MM.1S (cell line): ENCODE data around the gene LCP1.

Experiments
- DNase-seq: peaks from one replicate; pipeline ENCODE4 v3.0.0-alpha.2; 2015
- H2AFZ ChIP-seq: fragments of 300-600 bp; sonication (generic); 2 replicates; pipeline ENCODE4 v1.6.0; 2016; ENCODE audit warnings: antibody characterized with exemption, low read length
- H3F3A ChIP-seq: fragments of 300-600 bp; sonication (generic); 2 replicates; pipeline ENCODE4 v1.6.1; 2016; ENCODE audit warnings: mild to moderate bottlenecking, antibody characterized with exemption, low read length, moderate library complexity, mixed read lengths; ENCODE audit not compliant: insufficient read depth
- H3K27ac ChIP-seq: fragments of 300-600 bp; sonication (generic); 2 replicates; pipeline ENCODE4 v1.5.1; 2016; ENCODE audit warnings: mild to moderate bottlenecking, low read length
- H3K27me3 ChIP-seq: fragments of 300-600 bp; sonication (generic); replicated peaks from 2 replicates; pipeline ENCODE4 v1.6.0; 2016; ENCODE audit warnings: low read length; ENCODE audit not compliant: insufficient read depth
- H3K36me3 ChIP-seq: fragments of 300-600 bp; sonication (generic); replicated peaks from 2 replicates; pipeline ENCODE4 v1.6.1; 2016; ENCODE audit warnings: mild to moderate bottlenecking, low read length, mixed read lengths; ENCODE audit not compliant: insufficient read depth
- H3K4me1 ChIP-seq: fragments of 300-600 bp; sonication (generic); 2 replicates; pipeline ENCODE4 v1.6.1; 2016; ENCODE audit warnings: low read length, mixed read lengths
- H3K4me2 ChIP-seq: fragments of 300-600 bp; sonication (generic); 2 replicates; pipeline ENCODE4 v1.6.0; 2016; ENCODE audit warnings: low read depth, low read length
- H3K4me3 ChIP-seq: fragments of 300-600 bp; sonication (generic); 2 replicates; pipeline ENCODE4 v1.5.1; 2016; ENCODE audit warnings: low read length, mixed read lengths
- H3K79me2 ChIP-seq: fragments of 300-600 bp; sonication (generic); 2 replicates; pipeline ENCODE4 v1.6.1; 2016; ENCODE audit warnings: mixed run types, low read length, mixed read lengths
- H3K9ac ChIP-seq: fragments of 300-600 bp; sonication (generic); 2 replicates; pipeline ENCODE4 v1.6.1; 2016; ENCODE audit warnings: low read length, mixed read lengths
- H3K9me2 ChIP-seq: fragments of 300-600 bp; sonication (generic); replicated peaks from 2 replicates; pipeline ENCODE4 v1.6.1; 2016; ENCODE audit warnings: mild to moderate bottlenecking, low read length, mixed read lengths; ENCODE audit not compliant: insufficient read depth
- H3K9me3 ChIP-seq: fragments of 300-600 bp; sonication (generic); replicated peaks from 2 replicates; pipeline ENCODE4 v1.6.1; 2016; ENCODE audit warnings: mild to moderate bottlenecking, low read length, mixed read lengths; ENCODE audit not compliant: insufficient read depth
- H4K20me1 ChIP-seq: fragments of 300-600 bp; sonication (generic); 2 replicates; pipeline ENCODE4 v1.6.1; 2016; ENCODE audit warnings: mild to moderate bottlenecking, low read length, moderate library complexity, mixed read lengths; ENCODE audit not compliant: insufficient read depth
- EZH2 ChIP-seq: fragments of 300-600 bp; sonication (generic); optimal IDR thresholded peaks from 2 replicates; pipeline ENCODE3; 2017; ENCODE audit warnings: low read depth, mild to moderate bottlenecking, antibody characterized with exemption, low read length, mixed read lengths
- EZH2phosphoT487 ChIP-seq: fragments of 300-600 bp; sonication (generic); IDR thresholded peaks from 2 replicates; pipeline ENCODE4 v1.6.1; 2018; ENCODE audit warnings: antibody characterized with exemption, low read length
- TF ChIP-seq, protein P1 (sequence below): fragments of 300-600 bp; sonication (generic); IDR thresholded peaks from 2 replicates; pipeline ENCODE4 v1.5.1; 2016; ENCODE audit warnings: antibody characterized with exemption, low read length, mixed read lengths

Gene LCP1

GRCh38 chr13:46184277-46184699 lies 2.3 kb upstream of the LCP1 start:
- Histone ChIP-seq H3K4me3 (peak overlapping the region; percentile 59), H2AFZ (peak overlapping the region; percentile 74), H3K27ac (peak overlapping the region; percentile 99), H3K9ac (peak overlapping the region; percentile 82), H3K4me2 (peak overlapping the region; percentile 89), H3F3A (peaks cover 28% of the 10 kb centered on the region), H3K9me2 (no peaks in the 10 kb centered on the region), H3K27me3 (no peaks in the 10 kb centered on the region), H3K36me3 (no peaks in the 10 kb centered on the region), H4K20me1 (peaks cover 1% of the 10 kb centered on the region), H3K79me2 (peaks cover 42% of the 10 kb centered on the region), H3K9me3 (no peaks in the 10 kb centered on the region), H3K4me1 (peaks cover 16% of the 10 kb centered on the region; the same call in 1 of the 2 replicates)
- peak; percentile 72 for DNase-seq
- TF ChIP-seq, protein P1, sequence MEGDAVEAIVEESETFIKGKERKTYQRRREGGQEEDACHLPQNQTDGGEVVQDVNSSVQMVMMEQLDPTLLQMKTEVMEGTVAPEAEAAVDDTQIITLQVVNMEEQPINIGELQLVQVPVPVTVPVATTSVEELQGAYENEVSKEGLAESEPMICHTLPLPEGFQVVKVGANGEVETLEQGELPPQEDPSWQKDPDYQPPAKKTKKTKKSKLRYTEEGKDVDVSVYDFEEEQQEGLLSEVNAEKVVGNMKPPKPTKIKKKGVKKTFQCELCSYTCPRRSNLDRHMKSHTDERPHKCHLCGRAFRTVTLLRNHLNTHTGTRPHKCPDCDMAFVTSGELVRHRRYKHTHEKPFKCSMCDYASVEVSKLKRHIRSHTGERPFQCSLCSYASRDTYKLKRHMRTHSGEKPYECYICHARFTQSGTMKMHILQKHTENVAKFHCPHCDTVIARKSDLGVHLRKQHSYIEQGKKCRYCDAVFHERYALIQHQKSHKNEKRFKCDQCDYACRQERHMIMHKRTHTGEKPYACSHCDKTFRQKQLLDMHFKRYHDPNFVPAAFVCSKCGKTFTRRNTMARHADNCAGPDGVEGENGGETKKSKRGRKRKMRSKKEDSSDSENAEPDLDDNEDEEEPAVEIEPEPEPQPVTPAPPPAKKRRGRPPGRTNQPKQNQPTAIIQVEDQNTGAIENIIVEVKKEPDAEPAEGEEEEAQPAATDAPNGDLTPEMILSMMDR, result peak; percentile 66
- TF ChIP-seq EZH2phosphoT487, result no peak

DNA sequence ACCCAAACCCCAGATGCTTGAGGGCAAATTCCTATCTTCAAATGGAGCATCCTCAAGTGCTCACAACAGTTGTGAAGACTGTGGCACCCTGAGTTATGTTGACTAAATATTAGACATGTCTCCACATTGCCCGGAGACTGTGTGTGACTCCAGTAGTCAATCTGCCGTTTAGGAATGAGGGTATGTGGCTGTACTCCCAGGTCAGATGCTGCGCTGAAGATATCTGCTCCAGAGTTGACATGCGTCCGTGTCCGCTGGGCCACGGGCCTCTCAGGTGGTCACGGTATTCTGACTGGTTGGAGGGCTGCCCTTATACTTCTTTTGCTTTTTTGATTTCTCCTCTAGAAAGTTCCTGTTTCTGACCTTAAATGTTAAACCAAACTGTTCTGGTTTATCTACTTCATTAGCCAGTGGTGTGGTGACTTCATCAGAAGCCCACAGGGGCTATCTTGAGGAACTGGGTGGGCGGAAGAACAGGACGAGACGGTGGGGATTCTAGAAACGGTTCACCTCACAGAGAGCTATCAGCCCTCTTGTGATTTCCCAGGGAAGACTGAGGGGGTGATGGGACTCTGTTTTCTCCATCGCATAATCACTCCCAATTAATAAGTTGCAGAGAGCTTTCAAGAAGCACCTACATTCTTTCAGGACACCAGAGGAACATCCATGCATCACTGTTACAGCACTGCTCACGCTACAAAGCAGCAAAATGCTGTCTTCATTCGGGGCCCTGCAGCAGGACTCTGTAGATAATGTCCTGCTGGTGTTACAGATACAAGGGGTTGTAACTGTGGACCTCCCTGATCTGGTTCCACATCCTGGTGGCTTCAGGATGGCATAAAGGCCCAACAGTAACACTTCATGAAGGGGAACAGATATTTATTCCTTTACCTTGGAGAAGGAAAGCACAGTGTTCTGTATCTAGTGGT lies 1.3 kb upstream of the LCP1 start:
- Histone ChIP-seq H3K4me1 (peaks cover 16% of the 10 kb centered on the region; the same call in 1 of the 2 replicates), H3K27me3 (no peaks in the 10 kb centered on the region), H3K79me2 (peaks cover 52% of the 10 kb centered on the region), H3K9me2 (no peaks in the 10 kb centered on the region), H3F3A (peaks cover 35% of the 10 kb centered on the region), H3K4me2 (peak overlapping the region; percentile 89), H4K20me1 (peaks cover 4% of the 10 kb centered on the region), H3K9ac (peak overlapping the region; percentile 82), H3K36me3 (no peaks in the 10 kb centered on the region), H3K9me3 (no peaks in the 10 kb centered on the region), H3K27ac (peak overlapping the region; percentile 99), H3K4me3 (peak overlapping the region; percentile 59), H2AFZ (peak overlapping the region; percentile 74)
- no peak for DNase-seq
- no peak for TF ChIP-seq EZH2phosphoT487
- TF ChIP-seq, protein P1, result no peak
- TF ChIP-seq EZH2, result no peak

GRCh38 chr13:46182491-46182877 lies 507 bp upstream of the LCP1 start:
- Histone ChIP-seq H3K27ac (peak overlapping the region; percentile 99), H3K9me2 (no peaks in the 10 kb centered on the region), H3K9me3 (no peaks in the 10 kb centered on the region), H3K79me2 (peaks cover 60% of the 10 kb centered on the region), H4K20me1 (peaks cover 9% of the 10 kb centered on the region), H2AFZ (no peak overlapping the region), H3F3A (peaks cover 36% of the 10 kb centered on the region), H3K9ac (peak overlapping the region; percentile 82), H3K27me3 (no peaks in the 10 kb centered on the region), H3K36me3 (no peaks in the 10 kb centered on the region), H3K4me1 (peaks cover 21% of the 10 kb centered on the region; the same call in 1 of the 2 replicates), H3K4me3 (peak overlapping the region; percentile 59), H3K4me2 (peak overlapping the region; percentile 89)
- peak; percentile 33 for DNase-seq
- TF ChIP-seq EZH2phosphoT487 (no peak), EZH2 (no peak)
- TF ChIP-seq, protein P1, result no peak
